ENCODE results near the gene GIPC1.

GIPC1 gene

DNA sequence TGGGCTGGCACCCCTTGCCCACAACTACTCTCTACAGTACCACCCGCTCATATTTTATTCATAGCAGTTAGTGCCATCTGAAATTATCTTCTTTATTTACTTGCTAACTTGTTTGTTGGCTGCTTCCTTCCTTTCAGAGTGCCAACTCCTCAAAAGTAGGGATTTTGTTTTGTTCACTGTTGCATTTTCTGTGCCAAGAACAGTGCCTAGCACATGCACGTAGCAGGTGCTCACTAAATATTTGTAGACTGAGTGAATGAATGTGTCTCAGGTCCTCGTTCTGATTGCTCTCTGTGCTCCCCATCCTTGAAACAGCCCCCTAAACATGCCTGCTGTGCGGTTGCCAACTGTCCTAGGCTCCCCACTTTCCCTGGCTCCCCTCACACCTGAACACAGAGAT lies 1.5 kb downstream of the GIPC1 start:
- DNase-seq (ENCODE audit: low read depth) = no peak

DNA sequence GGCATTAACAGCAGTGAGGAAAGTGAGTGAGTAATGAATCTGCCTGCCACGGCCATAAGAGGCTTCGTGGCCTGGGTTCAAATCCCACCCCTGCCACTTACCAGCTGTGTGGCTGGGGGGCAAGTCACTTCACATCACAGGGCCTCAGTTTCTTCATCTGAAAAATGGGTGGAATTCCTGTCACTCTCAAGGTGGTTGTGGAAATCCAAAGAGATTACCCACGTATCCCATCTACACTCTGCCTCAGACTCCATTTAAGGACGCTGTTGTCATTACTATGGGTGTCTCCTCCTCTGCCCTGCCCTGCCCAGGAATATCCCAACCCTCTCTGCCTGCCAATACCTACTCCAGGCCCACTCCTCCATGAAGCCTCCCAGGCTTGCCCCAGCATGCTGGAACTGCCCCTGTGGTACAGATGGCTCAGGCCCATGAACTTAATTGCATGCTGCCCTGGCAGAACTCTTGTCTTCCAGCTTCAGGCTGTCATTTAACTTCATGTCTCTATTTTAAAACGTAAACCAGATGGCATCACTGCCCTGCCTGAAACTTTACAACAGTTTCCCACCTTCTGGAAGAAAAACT lies 3.1 kb downstream of the GIPC1 start:
- DNase-seq (ENCODE audit: low read depth) = no peak

DNA sequence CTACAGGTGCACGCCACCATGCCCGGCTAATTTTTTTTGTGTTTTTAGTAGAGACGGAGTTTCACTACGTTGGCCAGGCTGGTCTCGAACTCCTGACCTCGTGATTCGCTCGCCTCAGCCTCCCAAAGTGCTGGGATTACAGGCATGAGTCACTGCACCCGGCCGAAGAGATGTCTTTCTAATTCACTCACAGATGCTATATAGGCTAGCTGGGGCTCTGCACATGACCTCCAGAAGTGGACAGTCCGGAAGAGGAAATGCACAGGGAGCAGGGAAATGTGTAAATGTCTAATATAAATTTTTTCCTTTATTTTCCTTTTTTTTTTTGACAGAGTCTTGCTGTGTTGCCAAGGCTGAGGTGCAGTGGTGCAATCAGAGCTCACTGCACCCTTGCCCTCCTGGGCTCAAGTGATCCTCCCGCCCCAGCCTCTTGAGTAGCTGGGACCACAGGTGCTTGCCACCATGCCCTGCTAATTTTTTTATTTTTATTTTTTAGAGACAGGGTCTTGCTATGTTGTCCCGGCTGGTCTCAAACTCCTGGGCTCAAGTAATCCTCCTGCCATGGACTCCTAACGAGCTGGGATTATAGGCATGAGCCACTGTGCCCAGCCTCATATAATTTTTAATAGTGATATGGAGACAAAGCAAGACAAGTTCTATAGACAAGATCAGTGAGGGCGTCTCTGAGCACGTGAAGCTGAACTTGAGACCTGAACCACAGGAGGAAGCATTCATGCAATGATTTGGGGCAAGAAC lies 8.4 kb downstream of the GIPC1 start:
- no peak for DNase-seq (ENCODE audit: low read depth)

DNA sequence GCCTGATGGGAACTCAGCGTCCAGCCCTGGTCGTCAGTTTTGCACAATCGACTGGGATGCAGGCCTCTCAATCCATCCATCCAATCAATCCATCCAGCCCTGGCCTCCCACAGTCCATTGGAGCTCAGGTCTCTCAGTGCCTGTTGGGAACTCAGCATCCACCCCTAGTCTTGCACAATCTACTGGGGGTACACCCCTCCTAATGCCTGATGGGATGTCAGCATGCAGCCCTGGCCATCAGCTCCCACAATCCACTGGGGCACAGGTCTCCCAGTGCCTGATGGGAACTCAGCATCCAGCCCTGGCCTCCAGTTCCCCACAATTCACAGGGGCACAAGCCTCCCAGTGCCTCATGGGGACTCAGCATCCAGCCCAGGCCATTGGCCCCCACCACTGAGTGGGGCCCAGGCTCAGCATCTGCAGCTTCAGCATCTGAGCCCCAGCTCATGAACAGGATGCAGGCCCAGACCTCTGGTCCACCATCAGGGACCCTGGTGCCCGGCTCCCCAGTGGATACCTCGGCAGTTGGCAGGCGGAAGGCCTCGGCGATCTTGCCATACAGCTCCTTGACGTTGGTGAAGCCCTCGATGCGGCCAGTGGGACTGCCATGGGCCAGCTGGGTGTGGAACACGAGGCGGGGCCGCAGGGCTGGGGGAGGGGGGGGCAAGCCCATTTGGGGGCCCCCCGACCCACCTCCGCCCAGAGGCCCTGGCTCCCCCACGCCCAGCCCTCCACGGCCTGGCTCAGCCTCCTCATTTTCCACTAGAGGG lies 13.6 kb downstream of the GIPC1 start:
- DNase-seq (ENCODE audit: low read depth) = no peak

DNA sequence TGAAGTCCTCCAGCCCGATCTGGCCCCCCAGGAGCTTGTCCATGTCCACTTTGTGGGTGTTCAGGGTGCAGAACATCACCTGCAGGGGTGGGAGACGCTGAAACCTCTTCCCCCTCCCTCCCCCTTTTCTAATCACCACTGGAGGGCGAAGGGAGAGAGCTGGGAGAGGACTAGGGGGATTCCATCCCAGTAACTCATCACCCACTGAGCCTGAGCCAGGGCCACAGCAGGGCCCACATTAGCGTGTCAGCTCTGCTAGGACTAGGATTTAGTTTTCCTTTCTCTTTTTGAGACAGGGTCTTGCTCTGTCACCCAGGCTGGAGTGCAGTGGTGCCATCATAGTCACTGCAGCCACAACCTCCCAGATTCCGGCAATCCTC lies 15.2 kb downstream of the GIPC1 start:
- no peak for DNase-seq (ENCODE audit: low read depth)

DNA sequence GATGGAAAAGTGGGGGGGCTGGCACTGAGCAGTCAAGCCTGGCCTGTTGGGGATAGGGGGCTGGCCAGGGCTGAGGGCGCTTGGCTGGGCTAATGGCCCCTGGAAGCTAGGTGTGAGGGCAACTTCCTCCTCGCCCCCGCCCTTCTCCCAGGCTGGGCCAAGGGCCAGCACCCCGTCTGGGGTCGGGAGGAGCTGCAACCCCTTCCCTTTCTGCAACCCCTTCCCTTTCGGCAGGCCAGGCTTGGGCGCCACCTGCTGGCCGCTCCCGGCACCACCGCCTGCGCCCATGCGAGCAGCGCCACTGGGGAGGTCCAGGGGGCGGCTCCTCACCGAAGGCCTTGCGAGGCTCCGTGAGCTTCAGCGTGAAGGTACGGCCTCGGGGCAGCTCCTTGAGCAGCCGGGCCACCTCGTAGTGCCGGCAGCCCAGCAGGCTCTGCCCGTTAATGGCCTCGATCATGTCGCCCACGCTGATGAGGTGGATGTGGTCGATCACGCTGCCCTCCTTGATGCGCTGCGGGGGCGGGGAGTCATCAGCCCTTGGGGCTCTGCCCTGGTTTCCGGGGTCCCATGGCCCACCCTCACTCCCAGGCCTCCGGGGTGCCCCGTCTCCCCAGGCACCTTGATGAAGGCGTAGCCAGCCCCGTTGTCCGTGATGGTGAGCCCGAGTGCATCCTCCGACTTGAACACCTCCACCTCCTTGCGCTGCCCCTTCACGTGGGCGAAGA lies 15.8 kb downstream of the GIPC1 start:
- DNase-seq (ENCODE audit: low read depth) = no peak

DNA sequence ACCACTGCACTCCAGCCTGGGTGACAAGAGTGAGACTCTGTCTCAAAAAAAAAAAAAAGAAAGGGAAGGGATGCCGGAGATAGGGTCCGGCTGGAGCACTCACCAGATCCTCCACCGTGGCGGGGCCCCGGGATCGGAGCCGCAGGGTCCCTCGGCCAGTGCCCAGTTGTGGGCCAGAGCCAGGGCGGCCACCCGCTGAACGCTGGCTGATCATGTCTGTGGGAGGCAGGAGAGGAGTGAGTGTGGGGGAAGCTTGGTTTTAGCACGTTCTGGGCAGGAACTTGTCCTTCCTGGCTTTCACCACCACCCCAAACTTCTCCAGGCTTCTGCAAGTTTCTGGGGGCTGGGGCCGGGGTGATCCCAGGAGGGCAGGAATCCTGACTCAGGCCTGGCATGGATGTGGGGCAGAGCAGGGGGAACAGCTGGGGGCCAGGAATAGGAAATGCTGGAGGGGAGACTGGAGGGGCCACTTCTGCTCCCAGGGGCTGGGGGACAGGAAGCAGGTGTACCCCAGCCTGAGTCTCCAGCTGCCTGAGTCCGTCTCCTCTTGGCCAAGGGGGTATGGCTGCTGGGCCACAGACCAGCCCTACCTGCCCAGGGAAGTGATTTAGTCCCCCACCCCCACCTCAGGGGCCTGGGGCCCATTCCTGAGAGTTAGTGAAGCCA lies 16.5 kb downstream of the GIPC1 start:
- no peak for DNase-seq (ENCODE audit: low read depth)

DNA sequence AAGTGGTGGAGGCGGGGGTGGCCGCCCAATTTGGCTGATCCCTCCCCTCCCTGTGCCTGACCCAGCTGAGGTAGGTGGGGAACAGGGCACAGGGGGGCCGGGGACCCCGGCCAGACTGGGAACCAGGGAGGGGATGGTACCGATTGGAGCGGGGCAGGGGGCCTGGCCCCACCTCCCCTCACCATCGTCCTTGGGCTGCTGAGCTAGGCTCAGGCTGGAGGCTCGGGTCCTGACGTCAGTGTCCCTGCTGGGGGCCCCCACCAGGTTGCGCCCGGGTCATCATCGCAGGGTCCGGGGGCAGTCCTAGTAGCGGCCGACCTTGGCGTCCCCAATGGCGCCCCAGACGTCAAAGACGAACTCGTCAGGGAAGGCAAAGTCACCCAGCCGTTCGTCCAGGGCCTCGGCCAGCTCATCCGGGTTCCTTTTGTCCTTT lies 17.8 kb downstream of the GIPC1 start:
- DNase-seq (ENCODE audit: low read depth) = no peak

GRCh38 chr19:14477418-14478112 lies 18.4 kb downstream of the GIPC1 start:
- no peak for DNase-seq (ENCODE audit: low read depth)

DNA sequence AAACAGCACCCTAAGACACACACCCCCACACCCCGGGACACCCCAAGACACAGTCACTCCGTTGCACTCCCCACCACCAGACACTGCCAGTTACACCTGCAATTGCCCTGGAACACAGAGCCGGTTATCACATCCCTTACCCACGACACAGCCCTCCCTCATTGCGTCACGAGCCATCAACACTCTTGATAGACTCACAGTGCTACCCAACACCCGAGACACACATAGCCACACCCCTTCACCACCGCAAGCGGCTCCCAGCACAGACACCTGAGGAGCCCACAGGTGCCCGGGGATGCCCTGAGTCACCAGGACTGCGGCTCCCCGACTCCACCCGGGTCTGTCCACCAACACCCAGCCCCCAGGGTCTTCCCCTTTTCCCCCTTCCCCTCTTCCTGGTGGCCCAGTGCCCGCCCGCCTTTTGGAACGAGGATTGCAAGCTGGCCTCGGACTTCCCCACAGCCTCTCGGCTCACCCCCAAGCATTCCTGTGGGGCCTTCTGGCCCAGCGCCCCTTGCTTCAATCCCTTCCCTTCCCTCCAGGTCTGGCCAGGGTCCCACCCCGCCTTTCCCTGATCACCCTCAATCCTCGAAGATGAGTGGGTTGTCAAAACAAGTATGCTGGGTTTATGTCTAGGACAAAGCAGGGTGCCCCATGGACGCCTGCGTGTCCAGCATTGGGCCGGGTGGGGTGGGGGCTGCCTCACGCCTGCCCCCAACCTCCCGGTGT lies 19.1 kb downstream of the GIPC1 start:
- DNase-seq (ENCODE audit: low read depth) = peak; percentile 20

DNA sequence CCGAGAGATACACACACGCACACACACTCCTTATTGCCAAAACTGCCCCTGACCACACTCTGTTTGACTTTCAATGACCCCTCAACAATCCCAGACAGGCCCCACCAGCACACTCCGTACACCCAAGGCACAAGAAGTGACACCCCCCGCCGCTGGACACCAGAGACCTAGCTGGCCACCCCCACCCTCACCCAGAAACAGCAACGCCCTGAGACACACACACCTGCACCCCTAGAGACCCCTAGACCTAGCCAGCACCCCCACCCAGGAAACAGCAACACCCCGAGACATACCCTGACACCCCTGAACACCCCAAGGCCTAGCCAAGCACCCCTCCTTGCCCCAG lies 19.6 kb downstream of the GIPC1 start:
- DNase-seq (ENCODE audit: low read depth) = no peak

DNA sequence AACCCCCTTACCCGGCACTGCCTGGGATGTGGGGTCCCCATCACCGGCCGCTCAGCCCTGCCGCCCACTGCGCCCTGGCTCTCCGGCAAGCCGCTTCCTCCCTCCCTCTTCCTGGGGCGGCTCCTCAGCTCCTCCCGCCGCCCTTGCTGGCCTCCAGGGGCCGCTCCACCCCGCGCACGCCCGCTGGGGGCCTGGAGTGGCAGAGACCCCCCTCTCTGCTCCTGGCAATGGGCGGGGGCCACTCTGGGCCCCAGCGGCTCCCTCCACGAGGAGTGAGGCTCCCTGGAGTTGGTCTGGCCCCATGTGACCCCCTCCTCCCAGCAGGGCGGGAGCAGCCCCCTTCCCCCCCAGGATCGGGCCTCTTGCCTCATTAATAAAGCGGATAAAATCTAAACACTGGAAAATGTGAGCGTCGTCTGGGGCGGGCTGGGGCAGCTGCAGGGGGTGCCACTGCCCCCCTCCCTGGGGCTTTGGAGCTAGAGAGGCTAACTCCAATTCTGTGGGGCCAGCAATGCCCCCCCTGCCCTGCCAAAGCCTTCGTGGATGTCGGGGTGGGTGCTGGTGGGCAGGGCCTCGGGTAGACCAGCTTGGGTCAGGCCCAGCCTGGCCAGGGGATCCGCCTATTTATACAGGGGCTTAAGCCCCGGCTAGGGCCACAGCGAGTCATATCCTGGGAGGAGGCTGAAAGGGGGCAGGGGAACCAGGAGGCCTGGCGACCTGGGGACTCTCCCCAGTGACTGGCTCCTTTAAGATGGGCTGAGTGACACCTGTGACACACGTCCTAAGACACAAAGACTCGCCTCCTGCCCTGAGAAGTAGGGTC lies 20.5 kb downstream of the GIPC1 start, which contains the start of gene PTGER1:
PTGER1 (minus strand) TSS at position 104 of the 823 bp plus-strand sequence. CDS start 1,034 bp downstream, outside the sequence.
- DNase-seq (ENCODE audit: low read depth) = no peak

DNA sequence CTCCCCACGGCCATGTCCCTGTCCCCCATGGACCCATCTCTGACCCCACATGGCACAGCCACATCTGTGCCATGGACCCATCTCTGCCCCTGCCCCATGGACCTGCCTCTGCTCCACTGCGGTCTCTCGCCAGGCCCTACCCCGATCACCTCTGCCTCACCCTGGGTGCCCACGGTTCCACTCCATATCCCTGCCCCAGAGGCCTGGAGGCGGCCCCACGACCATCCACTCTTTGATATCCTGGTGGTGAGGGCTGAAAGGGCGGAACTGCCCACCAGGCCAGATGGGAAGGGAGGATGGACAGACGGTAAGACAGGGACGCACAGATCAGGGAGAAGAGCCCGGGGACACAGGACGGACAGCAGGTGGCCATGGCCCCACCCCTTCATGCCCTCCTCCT lies 21.1 kb downstream of the GIPC1 start:
- no peak for DNase-seq (ENCODE audit: low read depth)

- DNase-seq (ENCODE audit: low read depth) = no peak
These were observed 21.8 kb downstream of the GIPC1 start for GRCh38 chr19:14473978-14474578.

GRCh38 chr19:14473073-14473977 lies 22.6 kb downstream of the GIPC1 start:
- no peak for DNase-seq (ENCODE audit: low read depth)

- no peak for DNase-seq (ENCODE audit: low read depth)
These were observed 23.6 kb downstream of the GIPC1 start for GRCh38 chr19:14472202-14472938.

GRCh38 chr19:14471436-14472187 lies 24.3 kb downstream of the GIPC1 start:
- DNase-seq (ENCODE audit: low read depth) = no peak

Measured in non-pigmented ciliary epithelial cell (primary cell).